Right renal cortex interstitium (tissue), 3 donors: ENCODE results near the gene RAB3IL1. TPM values are rescaled to one million over a fixed set of nuclear protein-coding genes. Genes with fewer than 3 reads are reported as not detected.

ENCODE experiments used
- DNase-seq, 3 donors: peaks; one replicate each; pipeline ENCODE4 v3.0.0-alpha.2; 2013; ENCODE audit warnings: low read depth in 3 of 3, low spot score in 2 of 3
- polyA plus RNA-seq, 3 donors: library from polyadenylated mRNA; unstranded; fragments of 120-200 nt; gene quantifications; one replicate each; pipeline ENCODE4 v1.2.1, GENCODE V29; 2013; ENCODE audit not compliant: insufficient read length in 3 of 3

The RAB3IL1 gene
- polyA plus RNA-seq, 3 donors: 15.5 to 19.8 (median 18.5) TPM

DNA sequence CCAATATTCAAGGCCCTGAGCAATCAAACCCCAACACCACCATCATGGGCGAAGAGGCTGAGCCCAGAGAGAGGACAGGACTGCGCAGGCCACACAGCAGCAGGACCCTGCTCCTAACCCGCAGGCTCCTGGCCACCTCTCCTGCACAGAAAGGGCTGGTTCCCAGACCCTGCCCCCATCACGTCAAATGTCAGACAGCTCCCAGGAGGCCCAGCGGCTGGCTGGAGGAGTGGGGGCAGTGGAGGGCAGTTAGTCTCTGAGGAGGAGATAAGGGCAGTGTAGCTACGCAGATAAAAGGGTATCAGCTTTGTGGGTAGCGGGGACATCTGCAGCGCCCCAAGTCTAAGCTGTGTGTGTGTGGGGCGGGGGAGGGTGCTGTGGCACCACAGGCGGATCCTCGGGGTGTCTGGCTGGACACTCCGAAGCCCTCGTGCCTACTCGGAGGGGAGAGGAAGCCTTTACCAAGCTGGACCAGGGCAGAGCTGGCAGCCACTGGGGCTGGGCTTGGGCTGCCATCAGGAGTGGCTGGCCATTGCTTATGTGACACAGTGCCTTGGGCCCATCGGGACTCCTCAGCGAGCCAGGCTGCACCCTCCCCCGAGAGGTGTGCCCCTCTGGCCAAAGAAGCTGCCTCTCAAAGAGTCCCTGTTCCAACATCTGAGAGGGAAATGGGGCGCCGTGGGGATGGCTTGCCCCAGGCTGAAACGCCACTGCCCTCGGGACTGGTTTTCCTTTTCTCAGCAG, 47.5 kb downstream of the RAB3IL1 start:
- DNase-seq: no peak

GRCh38 chr11:61869429-61869707, 48.0 kb downstream of the RAB3IL1 start:
- DNase-seq: no peak

DNA sequence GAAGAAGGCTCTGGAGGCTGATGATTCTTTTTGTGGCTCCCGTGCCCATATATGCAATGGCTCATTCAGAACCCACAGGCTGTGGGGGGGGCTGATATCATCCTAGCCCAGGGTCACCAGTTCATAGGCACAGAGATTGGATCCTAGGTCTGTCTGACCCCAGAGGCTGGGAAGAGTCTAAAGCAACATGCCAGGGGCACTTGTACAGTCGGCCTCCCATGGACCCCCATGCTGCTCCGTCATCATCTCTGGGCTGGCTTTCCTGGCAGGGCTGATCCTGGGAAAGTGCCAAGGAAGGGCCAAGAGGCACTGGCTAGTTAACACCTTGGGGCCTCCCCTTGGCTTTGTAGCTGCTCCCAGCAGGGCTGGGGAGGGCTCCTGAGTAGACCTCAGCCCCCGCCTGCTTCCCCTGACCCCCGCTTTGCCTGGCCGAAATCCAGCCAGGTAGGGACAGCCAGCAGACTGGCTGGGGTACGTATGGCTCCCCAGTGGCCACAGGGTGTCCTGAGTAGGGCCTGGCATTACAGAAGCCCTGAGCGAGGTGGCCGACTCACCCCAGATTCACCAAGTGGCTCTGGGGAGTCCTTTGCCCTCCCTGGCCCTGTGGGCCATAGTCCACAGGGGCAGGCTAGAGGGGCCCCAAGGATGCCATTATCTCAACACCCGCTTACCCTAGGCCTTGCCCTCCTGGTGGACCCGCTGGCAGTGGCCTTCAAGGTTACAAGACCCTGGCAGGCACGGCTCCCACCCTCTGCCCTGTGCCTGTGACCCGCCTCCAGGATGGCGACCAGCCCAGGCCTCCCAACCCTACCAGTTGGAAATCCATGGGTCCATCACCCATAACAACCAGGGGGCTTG, 48.6 kb downstream of the RAB3IL1 start:
- DNase-seq: no peak

- DNase-seq: no peak
These were observed 50.4 kb downstream of the RAB3IL1 start for GRCh38 chr11:61866958-61867343.

DNA sequence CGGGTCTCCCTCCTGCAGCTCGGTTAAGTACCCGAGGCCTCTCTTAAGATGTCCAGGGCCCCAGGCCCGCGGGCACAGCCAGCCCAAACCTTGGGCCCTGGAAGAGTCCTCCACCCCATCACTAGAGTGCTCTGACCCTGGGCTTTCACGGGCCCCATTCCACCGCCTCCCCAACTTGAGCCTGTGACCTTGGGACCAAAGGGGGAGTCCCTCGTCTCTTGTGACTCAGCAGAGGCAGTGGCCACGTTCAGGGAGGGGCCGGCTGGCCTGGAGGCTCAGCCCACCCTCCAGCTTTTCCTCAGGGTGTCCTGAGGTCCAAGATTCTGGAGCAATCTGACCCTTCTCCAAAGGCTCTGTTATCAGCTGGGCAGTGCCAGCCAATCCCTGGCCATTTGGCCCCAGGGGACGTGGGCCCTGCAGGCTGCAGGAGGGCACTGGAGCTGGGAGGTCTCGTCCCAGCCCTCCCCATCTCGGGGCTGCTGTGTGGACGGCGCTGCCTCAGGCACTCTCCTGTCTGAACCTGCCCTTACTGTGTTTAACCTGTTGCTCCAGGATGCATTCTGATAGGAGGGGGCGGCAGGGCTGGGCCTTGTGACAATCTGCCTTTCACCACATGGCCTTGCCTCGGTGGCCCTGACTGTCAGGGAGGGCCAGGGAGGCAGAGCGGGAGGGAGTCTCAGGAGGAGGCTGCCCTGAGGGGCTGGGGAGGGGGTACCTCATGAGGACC, 51.0 kb downstream of the RAB3IL1 start:
- DNase-seq: no peak

- DNase-seq: no peak
These were observed 52.3 kb downstream of the RAB3IL1 start for GRCh38 chr11:61864814-61865775.

DNA sequence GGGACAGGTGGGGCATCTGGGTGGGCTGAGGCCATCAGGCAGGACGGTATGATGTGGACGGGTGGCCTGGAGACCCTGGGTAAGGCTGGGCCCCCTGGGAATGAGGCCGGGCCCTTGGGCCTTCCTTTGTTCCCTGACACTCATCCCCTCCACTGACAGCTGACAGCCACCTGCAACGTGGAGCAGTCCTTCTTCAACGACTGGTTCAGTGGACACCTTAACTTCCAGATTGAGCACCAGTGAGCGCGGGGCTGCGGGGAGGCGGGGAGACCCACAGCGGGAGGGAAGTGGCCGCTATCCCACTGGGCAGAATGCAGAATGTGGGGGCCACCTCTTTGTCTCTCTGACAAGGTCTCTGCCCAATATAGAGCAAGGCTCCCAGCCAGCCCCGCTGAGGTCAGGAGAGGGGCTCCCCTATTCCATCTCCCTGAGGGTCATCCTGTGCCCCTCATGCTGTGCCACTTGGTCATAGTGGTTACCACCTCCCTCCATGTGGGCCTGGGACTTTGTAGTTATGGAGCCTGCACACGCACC, 53.8 kb downstream of the RAB3IL1 start:
- no peak for DNase-seq

DNA sequence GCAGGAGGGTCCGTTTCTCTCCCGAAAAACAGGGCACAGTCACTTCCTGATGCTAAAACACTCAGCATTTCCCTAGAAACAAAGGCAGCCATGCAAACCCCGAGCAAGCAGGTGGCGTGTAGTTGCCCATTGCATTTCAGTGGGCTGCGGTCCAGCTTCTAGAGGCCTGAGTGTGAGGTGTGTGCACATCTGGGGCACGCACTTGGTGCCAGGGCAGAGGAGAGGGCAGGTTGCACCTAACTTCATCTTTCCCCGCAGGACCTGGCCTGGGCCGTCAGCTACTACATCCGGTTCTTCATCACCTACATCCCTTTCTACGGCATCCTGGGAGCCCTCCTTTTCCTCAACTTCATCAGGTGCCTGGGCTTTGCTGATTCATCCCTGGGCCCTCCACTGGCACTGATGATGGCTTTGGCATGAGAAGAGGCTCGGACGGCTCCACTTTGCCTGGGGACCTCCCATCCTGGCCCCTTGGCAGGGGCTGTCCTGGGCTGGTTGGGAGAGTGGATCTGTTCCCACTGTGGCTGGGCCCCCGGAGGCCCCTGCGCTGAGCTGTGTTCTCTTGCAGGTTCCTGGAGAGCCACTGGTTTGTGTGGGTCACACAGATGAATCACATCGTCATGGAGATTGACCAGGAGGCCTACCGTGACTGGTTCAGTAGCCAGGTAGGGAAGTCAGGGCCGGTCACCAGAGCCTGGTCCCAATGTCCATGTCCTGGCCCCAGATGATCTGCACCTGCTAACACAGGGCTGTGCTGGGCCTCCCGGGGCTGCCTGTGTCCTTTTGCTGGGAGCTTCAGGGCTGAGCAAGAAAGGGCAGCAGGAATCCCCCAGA, 54.4 kb downstream of the RAB3IL1 start:
- no peak for DNase-seq

DNA sequence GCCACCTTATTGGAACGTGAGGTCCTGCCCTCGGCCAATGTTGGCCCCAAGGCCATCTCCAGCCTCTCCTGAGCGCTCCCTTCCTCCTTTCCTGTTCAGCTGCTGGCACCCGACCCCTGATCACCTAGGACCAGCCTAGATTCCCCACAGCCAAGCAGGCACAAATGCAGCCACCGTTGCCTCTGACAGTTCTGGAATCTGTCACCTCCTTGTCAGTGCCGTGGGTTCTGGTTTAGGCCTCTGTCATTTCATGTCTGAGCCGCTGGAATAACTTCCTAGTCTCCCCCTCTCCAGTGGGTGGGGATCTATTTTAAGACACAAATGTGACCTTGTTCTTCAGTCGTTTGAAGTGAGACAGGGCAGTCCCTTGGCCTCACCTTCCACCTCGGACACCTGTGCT, 55.7 kb downstream of the RAB3IL1 start:
- no peak for DNase-seq

- no peak for DNase-seq
These were observed 57.1 kb downstream of the RAB3IL1 start for GRCh38 chr11:61860054-61860903.

DNA sequence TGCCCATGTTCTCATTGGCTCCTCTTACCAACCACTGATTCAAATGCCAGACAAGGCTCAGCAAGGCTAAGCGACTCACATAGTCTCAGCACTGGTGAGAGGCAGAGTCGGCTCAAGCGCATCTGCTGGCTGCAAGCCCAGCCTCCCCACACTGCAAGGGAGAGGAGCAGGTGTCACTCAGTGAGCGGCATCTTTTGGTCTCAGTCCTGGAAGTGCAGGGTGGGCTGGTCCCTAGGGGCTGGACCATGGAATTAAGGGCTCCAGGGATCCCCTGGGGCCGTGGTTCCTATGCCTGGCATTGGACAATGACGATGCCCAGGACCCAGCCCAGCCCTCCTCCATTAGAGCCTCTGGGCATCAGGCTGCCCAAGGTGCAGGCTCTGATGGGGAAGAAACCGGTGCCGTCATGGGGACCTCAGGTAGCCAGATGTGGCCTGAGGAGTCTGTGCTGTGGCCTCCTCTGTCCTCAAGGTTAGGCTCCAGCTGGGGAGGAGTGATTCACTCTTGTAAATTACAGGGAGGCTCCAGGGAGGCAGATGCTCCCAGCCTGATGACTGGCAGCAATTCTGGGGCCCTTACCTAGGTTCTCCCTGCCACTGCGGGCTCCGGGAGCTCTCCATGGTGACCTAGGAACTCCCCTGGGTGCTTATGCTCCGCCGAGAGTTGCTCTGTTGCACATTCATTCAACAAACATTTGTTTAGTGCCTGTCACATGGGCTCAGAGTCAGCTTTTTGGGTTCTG, 61.3 kb downstream of the RAB3IL1 start:
- no peak for DNase-seq

DNA sequence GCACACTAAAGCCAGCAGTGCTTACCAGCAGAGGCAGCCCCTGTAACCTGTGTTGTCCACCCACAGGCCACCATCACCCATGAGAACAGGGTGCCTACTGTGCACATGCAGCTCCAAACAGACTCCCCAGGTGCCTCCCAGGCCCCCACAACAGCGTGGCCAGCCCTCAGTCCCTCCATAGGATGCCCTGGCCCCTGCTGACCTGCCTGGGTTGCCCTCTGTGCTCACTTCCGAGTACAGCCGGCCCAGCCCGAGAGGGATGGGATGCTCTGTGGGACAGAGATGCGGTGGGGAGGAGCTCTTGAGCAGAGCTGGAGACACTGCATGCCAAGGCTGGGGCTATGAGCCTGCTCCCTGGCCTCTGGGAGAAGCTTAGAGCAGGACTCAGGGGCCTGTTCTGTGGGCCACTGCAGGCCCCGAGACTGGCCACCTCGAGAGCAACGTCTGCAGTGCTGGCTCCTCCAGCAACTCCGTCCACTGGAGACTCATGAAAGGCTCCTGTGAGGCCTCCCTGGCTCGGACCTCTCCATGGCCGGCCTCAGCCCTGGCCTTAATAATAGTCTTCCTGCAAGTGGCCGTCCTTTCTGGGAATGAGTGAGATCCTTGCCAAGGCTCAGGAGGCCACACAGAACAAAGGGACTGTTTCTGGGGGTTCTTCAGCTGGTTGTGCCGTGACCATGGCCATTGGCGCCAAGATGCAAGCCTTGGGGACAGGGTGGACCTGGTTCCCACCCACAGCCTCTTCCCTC, 62.2 kb downstream of the RAB3IL1 start:
- no peak for DNase-seq

GRCh38 chr11:61854206-61854895, 63.0 kb downstream of the RAB3IL1 start:
- DNase-seq: no peak

DNA sequence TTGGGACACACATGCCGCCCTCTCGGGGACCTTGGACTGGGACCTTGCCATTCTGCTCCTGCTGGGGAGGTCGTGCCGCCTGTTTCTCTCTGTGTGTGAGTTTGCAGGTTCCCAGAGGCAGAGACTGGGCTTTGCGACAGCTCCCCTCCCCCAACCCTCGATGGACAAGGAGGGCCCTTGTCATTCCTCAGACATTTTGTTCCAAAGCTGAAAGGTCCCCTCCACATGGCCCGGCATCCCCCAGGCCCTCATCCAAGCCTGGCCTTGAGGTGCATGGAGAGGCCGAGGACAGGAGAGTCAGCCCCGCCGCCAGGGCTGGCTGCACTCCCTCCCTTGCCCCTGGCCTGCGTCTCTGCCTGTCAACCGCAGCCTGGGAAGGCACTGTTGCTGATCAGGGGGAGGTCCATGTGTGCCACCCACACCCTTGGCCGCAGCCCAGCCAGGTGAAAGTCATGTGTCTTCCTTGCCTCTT, 63.6 kb downstream of the RAB3IL1 start:
- no peak for DNase-seq

DNA sequence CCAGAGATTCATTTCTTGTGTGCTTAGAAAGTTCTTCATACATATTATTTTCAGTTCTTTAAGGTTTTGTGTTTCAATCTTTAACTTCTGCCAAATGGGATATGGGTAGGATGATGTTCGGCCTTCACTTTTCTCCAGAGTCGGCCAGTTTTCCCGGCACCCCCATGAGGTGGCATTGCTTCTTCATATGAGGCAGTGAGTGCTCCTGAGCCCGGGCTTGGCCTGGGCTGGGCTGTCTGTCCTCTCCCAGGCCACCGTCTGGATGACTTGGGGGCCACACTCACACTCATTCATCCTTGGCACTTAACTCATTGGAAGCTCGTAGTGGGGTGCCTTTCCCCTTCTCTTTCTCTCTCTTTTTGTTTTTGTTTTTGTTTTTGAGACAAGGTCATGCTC, 65.5 kb downstream of the RAB3IL1 start:
- no peak for DNase-seq
